ENCODE measurements around the gene NEK5.
"Not testable (repeated sequence)": the region's sequence is repeated elsewhere in the genome, so short reads cannot be mapped to it uniquely, and the experiment has no call there.

GRCh38 chr13:52171686-52172085, 42.8 kb upstream of the NEK5 start:
- not testable (repeated sequence) for TF ChIP-seq CTCF, EZH2, EZH2phosphoT487 (IDR thresholded peaks at IDR 0.05)
